ENCODE measurements around the gene IL21R. TPM values are rescaled to one million over a fixed set of nuclear protein-coding genes. Genes with fewer than 3 reads are reported as not detected.

The IL21R gene
- total and polyA plus RNA-seq, 2 donors (not counting 3 experiments of a cell fraction or from before 2014, with no cell fraction given) = 0.03 TPM; not detected in 1

GRCh38 chr16:27403601-27403992 lies 1.6 kb downstream of the IL21R start:
- no peak for DNase-seq (ENCODE audit: low read depth, low spot score)
- no peak for TF ChIP-seq MAX (IDR thresholded peaks at IDR 0.05; ENCODE audit: insufficient read depth, insufficient read length)
- TF ChIP-seq FOS (IDR thresholded peaks at IDR 0.05; ENCODE audit: borderline replicate concordance, insufficient read depth, low read length) = no peak
- TF ChIP-seq CTCF (IDR thresholded peaks at IDR 0.05; ENCODE audit: extremely low read depth in 1 of 2, insufficient read depth in 1 of 2, low read depth in 1 of 2, low read length in 2 of 2) = no peak
- TF ChIP-seq MYC (IDR thresholded peaks at IDR 0.05; ENCODE audit: low read depth, low read length) = no peak
- no peak for TF ChIP-seq EZH2 (IDR thresholded peaks at IDR 0.05; ENCODE audit: borderline replicate concordance, low read depth, low read length, severe bottlenecking)
- no peak for TF ChIP-seq GATA2 (IDR thresholded peaks at IDR 0.05; ENCODE audit: insufficient read depth, insufficient read length, low read depth, low read length)
- no peak for TF ChIP-seq POLR2A (IDR thresholded peaks at IDR 0.05; ENCODE audit: low read depth, low read length)
- TF ChIP-seq POLR2AphosphoS5 (IDR thresholded peaks at IDR 0.05; ENCODE audit: insufficient read depth, low read depth, low read length) = no peak
- no peak for TF ChIP-seq JUN (IDR thresholded peaks at IDR 0.05; ENCODE audit: borderline replicate concordance, insufficient read depth, insufficient read length, low read depth)
- no peaks in the 10 kb centered on the region for H3K36me3 ChIP-seq (ENCODE audit: control insufficient read depth in 2 of 2, extremely low read depth in 1 of 2, insufficient read depth in 2 of 2, low read length in 2 of 2)
- ChIA-PET POLR2A (no interaction called here), CTCF (no interaction called here)
- H2AFZ ChIP-seq (ENCODE audit: low read depth, low read length) = no peak overlapping the region
- dilution Hi-C loops (cut with MboI; ENCODE audit: extremely low pct_ligation_motif_present, low sequenced_read_pairs) = no loop called here
- H3K27me3 ChIP-seq (ENCODE audit: control insufficient read depth in 2 of 2, insufficient read depth in 2 of 2, low read length in 2 of 2) = no peaks in the 10 kb centered on the region
- H3K9me1 ChIP-seq (replicated peaks; ENCODE audit: control insufficient read depth, extremely low read depth, insufficient read depth, low read length) = no peaks in the 10 kb centered on the region
- H4K20me1 ChIP-seq (replicated peaks; ENCODE audit: control insufficient read depth, extremely low read depth, insufficient read depth, low read length) = no peaks in the 10 kb centered on the region
- H3K4me3 ChIP-seq (replicated peaks in 1 of 3; ENCODE audit: insufficient read depth in 1 of 3, low read depth in 1 of 3, low read length in 3 of 3) = no peak overlapping the region
- peaks cover 4% of the 10 kb centered on the region for H3K4me1 ChIP-seq (ENCODE audit: control insufficient read depth, extremely low read depth, insufficient read depth, low read length)
- no TSS peak for BruUV-seq (replicated peaks)
- no peaks in the 10 kb centered on the region for H3K9me3 ChIP-seq (replicated peaks; ENCODE audit: control insufficient read depth, insufficient read depth, low read length)
- FAIRE-seq = no peak
- H3K27ac ChIP-seq (ENCODE audit: insufficient read depth, low read depth, low read length) = no peak overlapping the region
- intact Hi-C loops (cut with micrococcal nuclease) = no loop called here
- no peak overlapping the region for H3K9ac ChIP-seq (replicated peaks; ENCODE audit: extremely low read depth, insufficient read depth, low read length)
- H3K79me2 ChIP-seq (ENCODE audit: control insufficient read depth, insufficient read depth, low read length) = no peaks in the 10 kb centered on the region
- no peak overlapping the region for H3K4me2 ChIP-seq (ENCODE audit: insufficient read depth, low read length)
